HG02759 (cell line): ENCODE results near the gene HLF.

ENCODE experiments used
- ATAC-seq: cut with Tn5 transposase; IDR thresholded peaks from one replicate; pipeline ENCODE4 v1.9.1; 2021; ENCODE audit warnings: mild to moderate bottlenecking, moderate library complexity; ENCODE audit not compliant: unreplicated experiment

HLF gene

DNA sequence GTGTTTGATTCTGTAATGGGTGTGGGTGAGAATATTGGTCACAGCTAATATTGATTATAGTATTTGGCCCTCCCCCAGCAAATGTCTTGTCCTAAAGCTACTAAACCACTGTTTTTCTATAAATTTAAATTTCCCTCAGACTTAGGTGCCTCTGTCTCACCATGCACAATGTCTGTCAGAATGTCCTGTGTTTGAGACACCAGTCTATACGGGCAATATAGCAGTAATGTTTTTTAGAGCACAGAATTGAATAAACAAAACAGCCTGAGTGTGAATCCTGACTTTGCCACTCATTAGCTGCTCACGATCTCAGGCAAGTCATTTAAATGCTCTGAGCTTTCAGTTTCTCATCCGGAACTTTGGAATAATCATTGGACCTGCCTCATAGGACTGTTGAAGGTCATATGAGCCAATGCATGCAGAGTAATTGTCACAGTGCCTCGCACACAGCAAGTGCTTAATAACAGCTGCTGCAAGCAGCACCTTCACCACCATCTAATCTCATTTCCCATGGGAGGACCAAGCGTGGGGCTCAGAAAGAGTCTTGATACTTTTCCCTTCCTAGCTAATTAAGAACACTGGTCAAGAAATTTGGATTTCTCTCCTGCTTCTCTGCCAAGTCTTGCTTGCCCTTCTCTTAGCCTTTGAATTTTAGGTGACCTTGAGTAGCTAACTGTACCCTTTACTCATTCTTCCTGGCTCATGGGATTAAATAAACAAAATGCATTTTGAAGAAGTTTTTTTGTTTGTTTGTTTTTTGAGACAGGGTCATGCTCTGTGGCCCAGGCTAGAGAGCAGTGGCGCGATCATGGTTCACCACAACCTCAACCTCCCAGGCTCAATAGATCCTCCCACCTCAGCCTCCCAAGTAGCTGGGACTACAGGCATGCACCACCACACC, 9.8 kb downstream of the HLF start:
- ATAC-seq, result no peak

DNA sequence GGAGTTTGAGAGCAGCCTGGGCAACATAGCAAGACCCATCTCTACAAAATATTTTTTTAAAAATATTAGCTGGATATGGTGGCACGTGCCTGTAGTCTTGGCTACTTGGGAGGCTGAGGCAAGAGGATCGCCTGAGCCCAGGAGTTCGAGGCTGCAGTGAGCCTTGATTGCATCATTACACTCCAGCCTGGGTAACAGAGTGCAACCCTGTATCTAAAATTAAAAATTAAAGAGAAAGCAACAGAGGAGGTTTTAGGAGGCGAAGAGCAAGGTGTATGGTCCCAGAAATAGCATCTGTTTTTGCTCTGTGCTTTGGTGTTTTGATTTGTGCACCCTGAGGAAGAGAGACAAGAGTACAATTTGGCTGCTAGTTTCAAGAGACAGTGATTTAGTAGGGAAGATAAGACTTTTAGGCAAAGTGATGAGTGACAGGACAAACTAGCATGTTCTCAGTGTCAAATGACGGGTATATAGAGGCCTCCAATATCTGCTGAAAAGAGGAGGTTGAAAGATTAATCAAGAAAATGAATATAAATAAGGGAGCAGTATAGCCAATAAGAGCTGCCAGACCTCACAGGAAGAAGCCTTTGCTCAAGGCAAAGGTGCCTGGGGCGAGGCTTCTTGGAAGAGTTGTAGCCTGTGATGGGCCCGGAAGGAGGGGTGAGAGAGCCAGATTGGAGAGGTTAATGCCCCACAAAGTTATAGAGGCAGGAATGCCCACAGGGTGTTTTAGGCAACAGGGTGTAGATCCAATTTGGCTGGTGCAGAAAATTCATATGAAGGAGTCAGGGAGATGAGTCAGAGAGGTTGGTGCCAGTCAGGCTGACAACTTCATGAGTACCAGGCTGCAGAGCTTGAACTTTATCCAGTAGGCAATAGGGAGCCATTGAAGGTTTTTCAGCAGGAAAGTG, 11.4 kb downstream of the HLF start:
- ATAC-seq, result no peak

GRCh38 chr17:55278173-55278961, 13.6 kb downstream of the HLF start:
- ATAC-seq, result no peak

DNA sequence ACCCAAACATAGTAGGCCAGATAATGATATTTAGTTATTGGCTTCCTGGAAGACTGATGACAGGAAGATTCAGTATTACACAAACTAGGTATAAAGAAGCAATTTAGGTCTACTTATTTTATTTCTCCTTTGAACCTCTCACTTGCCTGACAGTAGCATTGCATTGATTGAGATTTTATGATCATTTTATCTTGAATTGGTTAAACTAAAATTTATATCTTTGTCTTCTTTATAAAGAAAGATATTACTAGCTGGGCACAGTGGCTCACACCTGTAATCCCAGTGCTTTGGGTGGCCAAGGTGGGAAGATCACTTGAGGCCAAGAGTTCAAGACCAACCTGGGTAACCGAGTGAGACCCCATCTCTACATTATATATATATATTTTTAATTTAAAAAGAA, 14.4 kb downstream of the HLF start:
- no peak for ATAC-seq

- ATAC-seq, result no peak
Observed at GRCh38 chr17:55279788-55280187, 15.0 kb downstream of the HLF start.

GRCh38 chr17:55280212-55280611, 15.5 kb downstream of the HLF start:
- ATAC-seq, result no peak

GRCh38 chr17:55281649-55282378, 17.1 kb downstream of the HLF start:
- ATAC-seq, result no peak

DNA sequence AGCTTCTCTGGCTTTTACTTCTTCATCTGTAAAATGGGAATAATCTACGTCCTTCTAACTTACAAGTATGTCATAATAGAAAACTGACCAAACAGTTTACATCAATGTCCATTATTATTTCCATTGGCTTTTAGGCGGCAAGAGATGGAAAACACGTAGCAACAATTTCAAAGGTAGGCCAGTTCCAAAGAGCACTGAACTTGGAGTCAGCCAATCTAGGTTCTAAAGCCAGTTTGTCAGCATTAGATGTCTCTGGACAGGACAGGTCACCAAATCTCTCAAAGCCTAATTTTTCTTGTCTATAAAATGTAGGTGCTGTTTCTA, 17.6 kb downstream of the HLF start:
- no peak for ATAC-seq

GRCh38 chr17:55282741-55283140, 18.0 kb downstream of the HLF start:
- no peak for ATAC-seq

GRCh38 chr17:55283256-55283965, 18.7 kb downstream of the HLF start:
- ATAC-seq, result no peak

GRCh38 chr17:55284001-55284884, 19.5 kb downstream of the HLF start:
- no peak for ATAC-seq

DNA sequence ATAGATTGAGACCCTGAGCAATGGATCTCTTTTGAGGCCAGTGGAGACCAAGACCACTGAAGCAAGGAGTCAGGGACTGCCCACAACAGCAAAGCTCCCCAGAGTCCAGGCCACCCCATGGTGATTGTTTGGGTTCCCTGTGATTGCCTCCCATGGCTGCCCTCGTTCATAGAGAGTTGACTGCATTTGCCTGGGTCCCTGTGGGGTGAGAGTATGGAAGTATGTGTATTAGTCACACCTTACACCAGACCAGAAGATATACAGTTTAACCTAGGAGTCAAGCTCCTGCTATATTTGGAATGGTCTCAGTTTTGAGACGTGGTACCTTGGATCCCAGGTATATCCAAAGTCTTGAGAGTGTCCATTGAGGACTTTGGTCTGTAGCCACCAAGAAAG, 20.2 kb downstream of the HLF start:
- no peak for ATAC-seq

- no peak for ATAC-seq
Observed at GRCh38 chr17:55285340-55286301, 20.9 kb downstream of the HLF start.

DNA sequence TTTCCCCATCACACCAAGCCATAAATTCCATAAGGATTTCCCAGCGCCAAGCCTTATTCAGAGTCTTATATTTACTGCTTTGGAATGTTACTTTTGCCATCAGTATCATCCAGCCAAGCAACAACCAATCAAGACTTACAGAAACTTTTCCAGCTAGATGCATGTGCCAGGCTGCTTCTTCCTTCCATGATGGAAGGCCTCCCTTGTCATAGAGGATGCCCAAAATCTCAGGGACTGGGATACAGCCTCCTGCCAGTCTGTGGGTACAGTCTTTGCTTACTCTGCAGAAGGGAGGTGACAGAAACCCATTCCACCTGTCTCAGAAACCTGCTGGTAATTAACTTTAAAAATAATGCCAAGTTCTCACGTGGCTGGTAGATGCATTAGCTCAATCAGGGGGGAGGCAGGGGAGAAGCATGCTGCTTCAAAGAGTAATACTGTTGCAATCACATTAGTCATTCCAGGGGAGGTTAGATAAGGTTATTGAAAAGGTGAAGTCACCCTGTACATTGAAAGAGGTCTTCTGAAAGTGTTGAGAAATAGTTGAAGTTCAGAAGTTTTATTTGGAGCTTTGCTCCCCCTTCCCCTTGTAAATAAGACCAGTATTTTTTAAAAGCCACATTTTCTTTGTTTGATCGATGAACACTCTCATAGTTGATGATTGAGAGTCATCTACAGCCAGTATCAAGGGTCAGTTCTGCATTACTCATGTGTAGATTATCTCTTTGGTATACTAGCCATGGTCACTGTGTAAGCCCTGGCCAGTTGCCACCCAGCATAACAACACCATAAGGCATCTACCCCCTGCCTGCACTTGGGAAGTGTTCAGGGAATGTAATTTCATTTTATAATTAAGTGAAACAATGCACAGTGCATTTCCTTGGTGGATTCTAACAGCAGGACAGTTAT, 22.2 kb downstream of the HLF start:
- no peak for ATAC-seq

GRCh38 chr17:55288356-55289105, 23.8 kb downstream of the HLF start:
- no peak for ATAC-seq

DNA sequence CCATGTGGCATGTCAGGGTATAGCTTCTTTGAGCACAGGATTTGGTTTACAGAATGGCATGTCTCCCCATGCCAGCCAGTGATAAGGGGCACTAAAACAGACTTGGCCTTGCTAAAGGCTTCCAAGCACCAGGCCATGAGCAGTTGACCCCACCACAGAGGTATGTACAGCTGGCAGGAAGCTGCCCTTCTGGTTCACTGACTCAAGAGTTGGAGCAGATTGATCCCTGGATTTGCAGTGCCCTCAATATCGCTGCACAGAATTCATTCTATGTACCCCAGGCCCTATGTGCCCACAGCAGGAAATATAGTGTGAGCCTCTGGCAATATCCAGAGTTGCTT, 24.3 kb downstream of the HLF start:
- ATAC-seq, result no peak
